Gastrocnemius medialis (tissue), 4 donors: ENCODE data around the gene IRAK2. TPM values are rescaled to one million over a fixed set of nuclear protein-coding genes. Genes with fewer than 3 reads are reported as not detected.

Experiments used
- ATAC-seq, 2 donors: fragments of 150-250 bp; one replicate each; pipeline ENCODE4 v1.9.1; 2016
- DNase-seq, 2 donors: peaks; one replicate each; pipeline ENCODE4 v3.0.0-alpha.2; 2019
- H3K27ac ChIP-seq, 4 donors: fragments of 200-600 bp; sonication (generic); 1 replicate in 1 of 4; 2 replicates in 3 of 4; pipeline ENCODE4 v1.5.1; 2016 to 2018; ENCODE audit warnings: mild to moderate bottlenecking in 2 of 4, moderate library complexity in 1 of 4
- H3K27me3 ChIP-seq, 3 donors: fragments of 200-600 bp; sonication (generic) in 2 of 3; 1 replicate in 1 of 3; 2 replicates in 2 of 3; pipeline versions ENCODE4 v1.5.1 to v1.6.0; 2016 to 2019; ENCODE audit warnings: mild to moderate bottlenecking in 1 of 3, moderate library complexity in 1 of 3
- H3K36me3 ChIP-seq, 2 donors: fragments of 200-600 bp; sonication (generic) in 1 of 2; one replicate each; pipeline ENCODE4 v1.5.1; 2017 to 2018
- H3K4me1 ChIP-seq, 2 donors: fragments of 200-600 bp; sonication (generic) in 1 of 2; one replicate each; pipeline ENCODE4 v1.5.1; 2016 to 2017; ENCODE audit warnings: mild to moderate bottlenecking in 2 of 2
- H3K4me3 ChIP-seq, 4 donors: fragments of 200-600 bp; sonication (generic) in 3 of 4; 1 replicate in 1 of 4; 2 replicates in 3 of 4; pipeline ENCODE4 v1.5.1; 2016 to 2019; ENCODE audit warnings: mild to moderate bottlenecking in 2 of 4
- H3K9me3 ChIP-seq, 3 donors: fragments of 200-600 bp; sonication (generic) in 2 of 3; 1 replicate in 1 of 3; 2 replicates in 2 of 3; pipeline ENCODE4 v1.5.1; 2016 to 2019
- POLR2A ChIP-seq, 2 donors: fragments of 450-650 bp; IDR thresholded peaks; one replicate each; pipeline ENCODE4 v1.6.1; 2017; ENCODE audit warnings: antibody characterized with exemption in 2 of 2, mild to moderate bottlenecking in 2 of 2, moderate library complexity in 2 of 2
- in situ Hi-C, 4 donors: fragments of 200-750 bp; cut with MboI; loops; one replicate each; pipeline versions ENCODE4 v1.15.0 to v1.8.0; 2017; ENCODE audit warnings: low sequenced_read_pairs in 4 of 4
- intact Hi-C: fragments of 100-400 bp; cut with DNase I; formaldehyde crosslinking; loops from one replicate; pipeline ENCODE4 v1.15.1; 2023; ENCODE audit warnings: low total_unique reads
- total RNA-seq, 4 donors: library from RNA; depleted of rRNA; stranded (reverse); fragments of >200 nt; gene quantifications; one replicate each; pipeline versions ENCODE4 v1.1.0 to v1.2.3, GENCODE V29; 2016
- TF ChIP-seq, protein P1 (sequence below), 5 experiments: fragments of 450-650 bp in 3 of 5; fragments of 200-600 bp in 2 of 5; sonication (generic) in 2 of 5; IDR thresholded peaks in 4 of 5; conservative IDR thresholded peaks in 1 of 5; 1 replicate in 4 of 5; 2 replicates in 1 of 5; pipeline ENCODE4 v1.5.1; 2016 to 2019; ENCODE audit warnings: antibody characterized with exemption in 5 of 5, mild to moderate bottlenecking in 3 of 5, moderate library complexity in 3 of 5

The IRAK2 gene
- total RNA-seq, 4 donors from 2014 or later = 21.9 to 42.0 (median 25.8) TPM

GRCh38 chr3:10291641-10292040 lies 126.9 kb downstream of the IRAK2 start:
- in situ Hi-C loops = no loop called here
- Histone ChIP-seq H3K9me3 (no peaks in the 10 kb centered on the region), H3K4me1 (no peaks in the 10 kb centered on the region), H3K36me3 (peaks cover 0 to 42% of the 10 kb centered on the region in 2 donors), H3K27me3 (no peaks in the 10 kb centered on the region), H3K27ac (no peak overlapping the region), H3K4me3 (no peak overlapping the region)
- ATAC-seq = no peak
- DNase-seq = no peak
- TF ChIP-seq POLR2A (IDR thresholded peaks at IDR 0.05) = no peak
- TF ChIP-seq, protein P1, sequence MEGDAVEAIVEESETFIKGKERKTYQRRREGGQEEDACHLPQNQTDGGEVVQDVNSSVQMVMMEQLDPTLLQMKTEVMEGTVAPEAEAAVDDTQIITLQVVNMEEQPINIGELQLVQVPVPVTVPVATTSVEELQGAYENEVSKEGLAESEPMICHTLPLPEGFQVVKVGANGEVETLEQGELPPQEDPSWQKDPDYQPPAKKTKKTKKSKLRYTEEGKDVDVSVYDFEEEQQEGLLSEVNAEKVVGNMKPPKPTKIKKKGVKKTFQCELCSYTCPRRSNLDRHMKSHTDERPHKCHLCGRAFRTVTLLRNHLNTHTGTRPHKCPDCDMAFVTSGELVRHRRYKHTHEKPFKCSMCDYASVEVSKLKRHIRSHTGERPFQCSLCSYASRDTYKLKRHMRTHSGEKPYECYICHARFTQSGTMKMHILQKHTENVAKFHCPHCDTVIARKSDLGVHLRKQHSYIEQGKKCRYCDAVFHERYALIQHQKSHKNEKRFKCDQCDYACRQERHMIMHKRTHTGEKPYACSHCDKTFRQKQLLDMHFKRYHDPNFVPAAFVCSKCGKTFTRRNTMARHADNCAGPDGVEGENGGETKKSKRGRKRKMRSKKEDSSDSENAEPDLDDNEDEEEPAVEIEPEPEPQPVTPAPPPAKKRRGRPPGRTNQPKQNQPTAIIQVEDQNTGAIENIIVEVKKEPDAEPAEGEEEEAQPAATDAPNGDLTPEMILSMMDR (IDR thresholded peaks at IDR 0.05 in 4 of 5, conservative IDR thresholded peaks at IDR 0.05 in 1 of 5) = no peak
- intact Hi-C loops = no loop called here

DNA sequence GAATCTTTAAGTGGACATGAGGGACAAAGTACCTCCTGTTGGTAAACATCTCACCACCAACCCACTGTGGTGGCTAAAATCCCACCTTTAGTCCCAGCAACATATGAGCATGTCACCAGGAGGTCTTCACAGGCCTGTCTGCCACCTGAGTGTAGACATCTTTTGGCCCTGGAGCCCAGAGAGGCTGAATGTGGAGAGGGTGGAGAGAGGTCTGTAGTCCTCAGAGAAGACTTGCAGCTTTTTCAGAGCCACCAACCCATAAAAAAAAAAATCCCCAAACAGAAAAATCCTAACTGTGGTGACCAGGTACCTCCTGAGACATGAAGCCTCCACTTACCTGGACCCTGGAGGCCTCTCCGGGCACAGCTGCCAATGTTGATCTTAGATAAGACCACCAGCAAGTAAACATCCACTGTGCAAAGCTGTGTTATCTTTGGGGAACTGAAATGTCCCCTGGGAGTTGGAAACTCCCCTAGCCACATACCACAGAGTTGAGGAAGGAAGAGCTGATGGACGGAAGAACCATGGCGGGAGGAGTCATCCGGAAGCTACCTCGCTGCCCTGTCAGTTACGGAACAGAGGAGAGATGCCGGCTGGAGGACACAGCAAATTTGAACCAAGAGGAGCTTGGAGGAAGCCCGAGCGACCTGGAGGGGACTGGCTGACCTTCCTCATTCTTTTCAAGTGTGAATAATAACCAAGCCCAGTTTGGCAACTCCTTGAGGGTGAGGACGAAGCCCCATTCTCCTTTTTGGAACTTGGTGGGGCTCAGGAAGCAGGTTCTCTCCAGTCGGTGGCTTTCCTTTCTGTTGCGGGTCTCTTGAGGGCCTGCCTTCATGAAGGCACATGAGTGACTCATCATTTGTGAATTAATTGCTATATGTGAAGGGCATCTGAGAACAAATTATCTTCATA lies 128.0 kb downstream of the IRAK2 start, which contains the start of gene GHRL:
Gene GHRL (minus strand): TSS at position 443 of the 915 bp plus-strand sequence. CDS start 2,767 bp downstream, outside the sequence.
- H3K36me3 ChIP-seq = peaks cover 0 to 37% of the 10 kb centered on the region in 2 donors
- in situ Hi-C loops = no loop called here
- no peak for TF ChIP-seq POLR2A (IDR thresholded peaks at IDR 0.05)
- TF ChIP-seq, protein P1 (IDR thresholded peaks at IDR 0.05 in 4 of 5, conservative IDR thresholded peaks at IDR 0.05 in 1 of 5) = no peak
- intact Hi-C loops = no loop called here
- ATAC-seq = no peak
- no peak within 1 kb of the TSS for H3K4me3 ChIP-seq
- H3K9me3 ChIP-seq = no peaks in the 10 kb centered on the region
- H3K4me1 ChIP-seq = no peaks in the 10 kb centered on the region
- peak in 1 of 2 donors; percentile 10 for DNase-seq
- H3K27ac ChIP-seq = peak within 1 kb of the TSS in 1 of 4 donors; percentile 2
- H3K27me3 ChIP-seq = no peaks in the 10 kb centered on the region

Other genes with a start within 250 kb of the IRAK2 start
- gene IL17RC, start 247.8 kb upstream of the IRAK2 start, total RNA-seq = 10 to 100 TPM; 14.8 to 67.3 (median 47.2) TPM
- 10 to 100 TPM; 31.6 to 42.3 (median 37.1) TPM for gene CRELD1, start 231.1 kb upstream of the IRAK2 start, total RNA-seq
- 1 to 10 TPM in 3 of 4 donors, under 1 TPM in 1; 0.92 to 7.4 (median 2.5) TPM for gene PRRT3, start 212.5 kb upstream of the IRAK2 start, total RNA-seq
- 100 to 1,000 TPM; 147 to 329 (median 204) TPM for gene EMC3, start 178.1 kb upstream of the IRAK2 start, total RNA-seq
- 1 to 10 TPM in 1 of 4 donors, under 1 TPM in 2, not detected in 1; 0.46 to 1.3 (median 0.58) TPM for gene FANCD2, start 138.5 kb upstream of the IRAK2 start, total RNA-seq
- not detected for gene FANCD2OS, start 56.7 kb upstream of the IRAK2 start, total RNA-seq
- gene BRK1, start 49.2 kb upstream of the IRAK2 start, total RNA-seq = 10 to 100 TPM; 68.2 to 86.8 (median 69.3) TPM
- 10 to 100 TPM in 3 of 4 donors, 1 to 10 TPM in 1; 7.5 to 17.9 (median 12.8) TPM for gene VHL, start 23.1 kb upstream of the IRAK2 start, total RNA-seq
- gene TATDN2, start 83.5 kb downstream of the IRAK2 start, total RNA-seq = 10 to 100 TPM; 10.9 to 11.5 (median 10.9) TPM
- gene GHRL, start 128.0 kb downstream of the IRAK2 start, total RNA-seq = not detected
- 100 to 1,000 TPM in 3 of 4 donors, 10 to 100 TPM in 1; 96.1 to 119 (median 111) TPM for gene SEC13, start 156.2 kb downstream of the IRAK2 start, total RNA-seq